ENCODE results near the gene AHNAK.
A peak's percentile ranks its signal among the peaks of the same experiment; 100 is the strongest.
"Not testable (repeated sequence)": the region's sequence is repeated elsewhere in the genome, so short reads cannot be mapped to it uniquely, and the experiment has no call there.

Gene AHNAK

GRCh38 chr11:62573592-62574362 is 27.2 kb upstream of the AHNAK start, which contains the start of gene EEF1G:
TSS of gene EEF1G (minus strand) at chr11:62573891. CDS start at chr11:62573842, 49 bp downstream.
- DNase-seq (ENCODE audit: low read depth): peak; percentile 97

- DNase-seq (ENCODE audit: low read depth): no peak
Observed at GRCh38 chr11:62573006-62573591, 26.5 kb upstream of the AHNAK start.

GRCh38 chr11:62572431-62572830 is 25.8 kb upstream of the AHNAK start:
- DNase-seq (ENCODE audit: low read depth): no peak

GRCh38 chr11:62571493-62571892 is 24.9 kb upstream of the AHNAK start:
- DNase-seq (ENCODE audit: low read depth): not testable (repeated sequence)

- not testable (repeated sequence) for DNase-seq (ENCODE audit: low read depth)
Observed at GRCh38 chr11:62570903-62571302, 24.3 kb upstream of the AHNAK start.

- no peak for DNase-seq (ENCODE audit: low read depth)
Observed at GRCh38 chr11:62569611-62570010, 23.0 kb upstream of the AHNAK start.

GRCh38 chr11:62567018-62567633 is 20.5 kb upstream of the AHNAK start:
- no peak for DNase-seq (ENCODE audit: low read depth)

- no peak for DNase-seq (ENCODE audit: low read depth)
Observed at GRCh38 chr11:62566247-62566646, 19.6 kb upstream of the AHNAK start.

GRCh38 chr11:62565100-62565802 is 18.6 kb upstream of the AHNAK start:
- no peak for DNase-seq (ENCODE audit: low read depth)

GRCh38 chr11:62561677-62562230 is 15.1 kb upstream of the AHNAK start:
- DNase-seq (ENCODE audit: low read depth): not testable (repeated sequence)

- peak; percentile 62 for DNase-seq (ENCODE audit: low read depth)
Observed at GRCh38 chr11:62560566-62561103, 14.0 kb upstream of the AHNAK start.

- DNase-seq (ENCODE audit: low read depth): not testable (repeated sequence)
Observed at GRCh38 chr11:62559626-62560025, 13.0 kb upstream of the AHNAK start.

GRCh38 chr11:62559204-62559603 is 12.6 kb upstream of the AHNAK start:
- no peak for DNase-seq (ENCODE audit: low read depth)

GRCh38 chr11:62558669-62559068 is 12.1 kb upstream of the AHNAK start:
- no peak for DNase-seq (ENCODE audit: low read depth)

- DNase-seq (ENCODE audit: low read depth): no peak
Observed at GRCh38 chr11:62556875-62557631, 10.4 kb upstream of the AHNAK start.

GRCh38 chr11:62556108-62556874 is 9.7 kb upstream of the AHNAK start:
- DNase-seq (ENCODE audit: low read depth): peak; percentile 77

- DNase-seq (ENCODE audit: low read depth): no peak
Observed at GRCh38 chr11:62555464-62556107, 9.0 kb upstream of the AHNAK start.

- no peak for DNase-seq (ENCODE audit: low read depth)
Observed at GRCh38 chr11:62554387-62555167, 8.0 kb upstream of the AHNAK start.

- no peak for DNase-seq (ENCODE audit: low read depth)
Observed at GRCh38 chr11:62553839-62554361, 7.3 kb upstream of the AHNAK start.
